CD14-positive monocyte (primary cell): ENCODE measurements around the gene OR1C1. TPM values are rescaled to one million over a fixed set of nuclear protein-coding genes. Genes with fewer than 3 reads are reported as not detected.
"Not testable (repeated sequence)": the region's sequence is repeated elsewhere in the genome, so short reads cannot be mapped to it uniquely, and the experiment has no call there.

ENCODE experiments used
- DNase-seq, 3 donors: peaks; one replicate each; pipeline ENCODE4 v3.0.0-alpha.2; 2011 to 2022
- H2AFZ ChIP-seq: 2 replicates; pipeline ENCODE4 v1.6.0; 2012; ENCODE audit warnings: mild to moderate bottlenecking, low read depth, low read length, inconsistent platforms; ENCODE audit not compliant: insufficient read depth, poor library complexity, severe bottlenecking
- H3K27ac ChIP-seq, 2 donors: 1 replicate in 1 of 2; 2 replicates in 1 of 2; pipeline ENCODE4 v1.5.1; 2012 to 2013; ENCODE audit warnings: low read length in 2 of 2, control low read depth in 1 of 2, inconsistent platforms in 1 of 2, low read depth in 1 of 2, mild to moderate bottlenecking in 1 of 2
- H3K27me3 ChIP-seq, 2 donors: one replicate each; pipeline versions ENCODE4 v1.6.0 to v1.6.1; 2011 to 2013; ENCODE audit warnings: low read length in 2 of 2; ENCODE audit not compliant: control insufficient read depth in 2 of 2, insufficient read depth in 2 of 2
- H3K36me3 ChIP-seq, 2 donors: replicated peaks in 1 of 2; 1 replicate in 1 of 2; 2 replicates in 1 of 2; pipeline versions ENCODE4 v1.5.1 to v1.6.1; 2012 to 2013; ENCODE audit warnings: low read length in 2 of 2, control low read depth in 1 of 2, inconsistent platforms in 1 of 2, mild to moderate bottlenecking in 1 of 2; ENCODE audit not compliant: insufficient read depth in 2 of 2, control insufficient read depth in 1 of 2
- H3K4me1 ChIP-seq, 2 donors: 1 replicate in 1 of 2; 2 replicates in 1 of 2; pipeline versions ENCODE4 v1.5.1 to v1.6.1; 2012 to 2013; ENCODE audit warnings: low read length in 2 of 2, control low read depth in 1 of 2, inconsistent platforms in 1 of 2, mild to moderate bottlenecking in 1 of 2, moderate library complexity in 1 of 2; ENCODE audit not compliant: insufficient read depth in 2 of 2, control insufficient read depth in 1 of 2
- H3K4me2 ChIP-seq: replicated peaks from 2 replicates; pipeline ENCODE3; 2012; ENCODE audit warnings: low read length, moderate library complexity, mild to moderate bottlenecking; ENCODE audit not compliant: poor library complexity, severe bottlenecking; ENCODE audit errors: extremely low read depth
- H3K4me3 ChIP-seq, 3 experiments: fragments of 200-600 bp in 1 of 3; sonication (generic) in 1 of 3; replicated peaks in 1 of 3; 1 replicate in 2 of 3; 2 replicates in 1 of 3; pipeline ENCODE4 v1.5.1; 2011 to 2013; ENCODE audit warnings: low read length in 3 of 3, mild to moderate bottlenecking in 3 of 3, control low read depth in 2 of 3, low read depth in 2 of 3, inconsistent platforms in 1 of 3, moderate library complexity in 1 of 3
- H3K79me2 ChIP-seq: 2 replicates; pipeline ENCODE4 v1.6.0; 2012; ENCODE audit warnings: mild to moderate bottlenecking, control low read depth, inconsistent platforms, low read length, moderate library complexity; ENCODE audit not compliant: insufficient read depth
- H3K9ac ChIP-seq: 2 replicates; pipeline ENCODE4 v1.6.0; 2017; ENCODE audit warnings: low read length, mild to moderate bottlenecking; ENCODE audit not compliant: insufficient read depth, poor library complexity, severe bottlenecking
- H3K9me3 ChIP-seq, 2 donors: replicated peaks in 1 of 2; 1 replicate in 1 of 2; 2 replicates in 1 of 2; pipeline versions ENCODE4 v1.5.1 to v1.6.1; 2012 to 2013; ENCODE audit warnings: low read length in 2 of 2, control low read depth in 1 of 2; ENCODE audit not compliant: control insufficient read depth in 1 of 2, insufficient read depth in 1 of 2
- H4K20me1 ChIP-seq: 2 replicates; pipeline ENCODE4 v1.6.0; 2012; ENCODE audit warnings: mild to moderate bottlenecking, low read length, control low read depth, moderate library complexity; ENCODE audit not compliant: insufficient read depth
- H3K27ac Mint-ChIP-seq, 7 donors: one replicate each; pipeline ENCODE4 v1.8.0; 2020; ENCODE audit warnings: mild to moderate bottlenecking in 7 of 7, mixed read lengths in 7 of 7, moderate library complexity in 6 of 7, inconsistent platforms in 2 of 7
- H3K27me3 Mint-ChIP-seq, 3 donors: one replicate each; pipeline ENCODE4 v1.8.0; 2021 to 2022; ENCODE audit warnings: low read depth in 3 of 3, mild to moderate bottlenecking in 3 of 3, mixed read lengths in 3 of 3, moderate library complexity in 3 of 3, inconsistent platforms in 1 of 3
- H3K36me3 Mint-ChIP-seq, 2 donors: one replicate each; pipeline ENCODE4 v1.8.0; 2020; ENCODE audit warnings: mixed read lengths in 2 of 2, inconsistent platforms in 1 of 2, mild to moderate bottlenecking in 1 of 2
- H3K4me1 Mint-ChIP-seq: one replicate; pipeline ENCODE4 v1.8.0; 2020; ENCODE audit warnings: mild to moderate bottlenecking, mixed read lengths
- H3K4me3 Mint-ChIP-seq, 2 donors: one replicate each; pipeline ENCODE4 v1.8.0; 2020; ENCODE audit warnings: mild to moderate bottlenecking in 2 of 2, mixed read lengths in 2 of 2, moderate library complexity in 1 of 2
- H3K9me3 Mint-ChIP-seq, 7 donors: one replicate each; pipeline ENCODE4 v1.8.0; 2020 to 2022; ENCODE audit warnings: mixed read lengths in 7 of 7, mild to moderate bottlenecking in 6 of 7, moderate library complexity in 6 of 7, inconsistent platforms in 2 of 7
- CTCF ChIP-seq: fragments of 200-600 bp; IDR thresholded peaks from one replicate; pipeline ENCODE4 v1.8.0; 2022; ENCODE audit warnings: antibody characterized with exemption, mild to moderate bottlenecking
- WGBS: methylation state at CpG from one replicate; pipeline ENCODE4 v1.1.5; 2013; ENCODE audit warnings: missing lambda C conversion rate; ENCODE audit not compliant: insufficient coverage; 5-methylcytosine and 5-hydroxymethylcytosine counted together
- intact Hi-C, 2 donors: fragments of 100-400 bp; cut with micrococcal nuclease; formaldehyde crosslinking; loops; one replicate each; pipeline versions ENCODE4 v1.15.0 to v1.15.1; 2023
- polyA plus RNA-seq, 3 donors: library from polyadenylated mRNA; depleted of rRNA in 1 of 3; unstranded in 2 of 3; stranded (reverse) in 1 of 3; fragments of 300-500 nt in 2 of 3; fragments of >200 nt in 1 of 3; fragmentation: Illumina TruSeq in 2 of 3; gene quantifications; 1 replicate in 2 of 3; 2 replicates in 1 of 3; pipeline ENCODE4 v1.2.3, GENCODE V29; 2012 to 2021

OR1C1 gene
- polyA plus RNA-seq, 3 donors = not detected

- intact Hi-C loops = no loop called here
- no peaks in the 10 kb centered on the region for H3K4me1 Mint-ChIP-seq
- no peak for TF ChIP-seq CTCF
- H3K27me3 Mint-ChIP-seq = peaks cover 0 to 2% (median 0%) of the 10 kb centered on the region in 3 donors
- H3K4me2 ChIP-seq = no peak overlapping the region
- no peak overlapping the region for H3K4me3 Mint-ChIP-seq
- H3K9me3 Mint-ChIP-seq = peaks cover 0 to 7% (median 0%) of the 10 kb centered on the region in 7 donors
- H3K27ac ChIP-seq = no peak overlapping the region
- H4K20me1 ChIP-seq = no peaks in the 10 kb centered on the region
- H3K9me3 ChIP-seq = no peaks in the 10 kb centered on the region
- H3K36me3 Mint-ChIP-seq = no peaks in the 10 kb centered on the region
- H3K79me2 ChIP-seq = no peaks in the 10 kb centered on the region
- DNase-seq = no peak
- H3K9ac ChIP-seq = no peak overlapping the region
- H2AFZ ChIP-seq = no peak overlapping the region
- H3K27me3 ChIP-seq = no peaks in the 10 kb centered on the region
- no peaks in the 10 kb centered on the region for H3K36me3 ChIP-seq
- no peak overlapping the region for H3K27ac Mint-ChIP-seq
- no peak overlapping the region for H3K4me3 ChIP-seq
- H3K4me1 ChIP-seq = no peaks in the 10 kb centered on the region
These were observed 9.2 kb upstream of the OR1C1 start for GRCh38 chr1:247769603-247770002.

DNA sequence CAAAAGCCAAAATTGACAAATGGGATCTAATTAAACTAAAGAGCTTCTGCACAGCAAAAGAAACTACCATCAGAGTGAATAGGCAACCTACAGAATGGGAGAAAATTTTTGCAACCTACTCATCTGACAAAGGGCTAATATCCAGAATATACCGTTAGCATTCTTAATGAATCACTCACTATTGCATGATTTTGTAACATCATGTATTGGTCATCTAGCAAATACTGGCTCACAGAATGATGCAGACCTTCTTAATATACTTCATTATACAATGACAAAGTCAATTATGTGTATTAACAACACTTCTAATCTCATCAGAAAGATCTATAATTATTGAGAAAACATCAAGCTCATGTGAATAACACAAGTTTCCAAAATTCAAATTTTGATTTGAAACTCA, 6.0 kb downstream of the OR1C1 start:
- no CpG with 5 or more reads among the region's 1 CpG for WGBS

More for the DNA sequence above, 6.0 kb downstream of the OR1C1 start:
- H3K4me3 Mint-ChIP-seq, H4K20me1 ChIP-seq, H3K4me1 Mint-ChIP-seq, H2AFZ ChIP-seq, H3K36me3 ChIP-seq, DNase-seq, H3K9ac ChIP-seq, H3K79me2 ChIP-seq, H3K4me3 ChIP-seq, intact Hi-C loops, H3K36me3 Mint-ChIP-seq, H3K27me3 Mint-ChIP-seq, H3K4me1 ChIP-seq, H3K27me3 ChIP-seq, H3K27ac Mint-ChIP-seq, H3K27ac ChIP-seq, H3K4me2 ChIP-seq: not testable (repeated sequence)
- peaks cover 2 to 16% (median 11%) of the 10 kb centered on the region in 7 donors for H3K9me3 Mint-ChIP-seq
- H3K9me3 ChIP-seq = peaks cover 12% of the 10 kb centered on the region in 2 donors
